Measurements from ENCODE around the gene MROH8.

GRCh38 chr20:37162646-37163045, 16.7 kb downstream of the MROH8 start:
- TF ChIP-seq CTCF (conservative IDR thresholded peaks at IDR 0.05) (no peak), EZH2 (IDR thresholded peaks at IDR 0.05; ENCODE audit: low read depth) (no peak)
